ENCODE measurements around the gene NOXA1. TPM values are rescaled to one million over a fixed set of nuclear protein-coding genes. Genes with fewer than 3 reads are reported as not detected.

The NOXA1 gene
- total and polyA plus RNA-seq, 2 of the 8 experiments (the other 6 are each of a cell fraction or from before 2014, with no cell fraction given), result 0.34 to 0.91 TPM

- H3K27ac ChIP-seq (ENCODE audit: low read depth, low read length), result no peak overlapping the region
- no peak overlapping the region for H4K91ac ChIP-seq (replicated peaks; ENCODE audit: insufficient read length, low read length)
- H3K18ac ChIP-seq (ENCODE audit: extremely low read depth, low read length), result no peak overlapping the region
- H3K27me3 ChIP-seq (replicated peaks in 1 of 4; ENCODE audit: control insufficient read depth in 3 of 4, extremely low read depth in 1 of 4, insufficient read depth in 3 of 4, low read length in 3 of 4), result no peaks in the 10 kb centered on the region
- H3K4me2 ChIP-seq (ENCODE audit: insufficient read depth in 1 of 2, low read depth in 2 of 2, low read length in 2 of 2), result no peak overlapping the region
- no peak overlapping the region for H2AFZ ChIP-seq (ENCODE audit: low read length)
- H4K20me1 ChIP-seq (replicated peaks in 1 of 2; ENCODE audit: control insufficient read depth in 1 of 2, insufficient read depth in 2 of 2, low read length in 2 of 2), result peaks cover 0 to 1% of the 10 kb centered on the region in 2 experiments
- FAIRE-seq (no peak), DNase-seq (ENCODE audit: low read depth in 1 of 2, low spot score in 2 of 2) (no peak)
- H3K14ac ChIP-seq (ENCODE audit: insufficient read length), result no peak overlapping the region
- no peaks in the 10 kb centered on the region; a peak in 1 of 7 replicates for H3K4me1 ChIP-seq (replicated peaks in 1 of 4; ENCODE audit: control insufficient read depth in 3 of 4, insufficient read depth in 4 of 4, low read length in 3 of 4)
- H2BK15ac ChIP-seq (ENCODE audit: low read length), result no peak overlapping the region
- H3K9me3 ChIP-seq (ENCODE audit: insufficient read depth in 2 of 2, low read depth in 1 of 2, low read length in 1 of 2), result no peaks in the 10 kb centered on the region
- H4K5ac ChIP-seq (ENCODE audit: insufficient read length, low read depth, low read length), result no peak overlapping the region
- H2BK12ac ChIP-seq (ENCODE audit: low read depth, low read length), result no peak overlapping the region
- H3K79me2 ChIP-seq (ENCODE audit: control insufficient read depth in 1 of 2, insufficient read depth in 2 of 2, low read length in 2 of 2), result no peaks in the 10 kb centered on the region
- H3K23ac ChIP-seq (ENCODE audit: insufficient read length), result no peak overlapping the region
- H3K4ac ChIP-seq (replicated peaks; ENCODE audit: insufficient read length, low read depth, low read length), result no peak overlapping the region
- H2BK120ac ChIP-seq (replicated peaks; ENCODE audit: low read depth, low read length), result no peak overlapping the region
- no peaks in the 10 kb centered on the region for H3K36me3 ChIP-seq (ENCODE audit: control insufficient read depth in 2 of 4, insufficient read depth in 4 of 4, low read length in 3 of 4)
- no peaks in the 10 kb centered on the region for H3K23me2 ChIP-seq (ENCODE audit: low read depth, low read length)
- no peak overlapping the region for H2BK20ac ChIP-seq (ENCODE audit: low read length)
- no peak overlapping the region for H2AK5ac ChIP-seq (ENCODE audit: low read depth, low read length)
- H3K9ac ChIP-seq (replicated peaks in 1 of 4; ENCODE audit: extremely low read depth in 1 of 4, low read depth in 3 of 4, low read length in 3 of 4), result no peak overlapping the region
- WGBS, 2 experiments (ENCODE audit: extremely low coverage in 1 of 2, insufficient coverage in 1 of 2, insufficient read length in 1 of 2, insufficient replicate concordance in 2 of 2, low coverage in 1 of 2, low lambda C conversion rate in 2 of 2, missing lambda C conversion rate in 1 of 2), result 91% methylated on average over 25 of the region's 39 CpGs; no CpG with 5 or more reads in 1 of the 2 experiments
- no peak overlapping the region for H2BK5ac ChIP-seq (ENCODE audit: low read depth, low read length)
- no peak overlapping the region for H3K4me3 ChIP-seq (ENCODE audit: extremely low read depth in 1 of 4, insufficient read depth in 2 of 4, low read depth in 3 of 4, low read length in 4 of 4)
- POLR2A ChIA-PET (ENCODE audit: partially characterized antibody), result no interaction called here
- no peak overlapping the region for H3K56ac ChIP-seq (replicated peaks; ENCODE audit: insufficient read length, low read depth, low read length)
- CTCF ChIA-PET (ENCODE audit: partially characterized antibody), result interaction anchor here (0.8 to 2.1 kb wide), 4 partner anchors 9 to 66 kb away, joined by 3 to 9 read pairs (median 5); partner anchors contain the start of genes EXD3 and NOXA1
- H3K79me1 ChIP-seq (ENCODE audit: low read depth, low read length), result no peaks in the 10 kb centered on the region
- no peak overlapping the region for H4K8ac ChIP-seq (ENCODE audit: extremely low read depth, insufficient read depth, low read length)
- TF ChIP-seq CHD2 (IDR thresholded peaks at IDR 0.05; ENCODE audit: low read length) (no peak), BACH1 (IDR thresholded peaks at IDR 0.05; ENCODE audit: low read length) (no peak), KDM5A (IDR thresholded peaks at IDR 0.05; ENCODE audit: low read length) (no peak), SUZ12 (IDR thresholded peaks at IDR 0.05; ENCODE audit: low read length) (no peak), SP2 (IDR thresholded peaks at IDR 0.05; ENCODE audit: low read length) (no peak), RAD21 (IDR thresholded peaks at IDR 0.05 in 1 of 2, conservative IDR thresholded peaks at IDR 0.05 in 1 of 2; ENCODE audit: low read depth in 2 of 2, low read length in 2 of 2) (no peak), SRF (IDR thresholded peaks at IDR 0.05; ENCODE audit: low read depth, low read length) (no peak), SIX5 (IDR thresholded peaks at IDR 0.05; ENCODE audit: low read depth, low read length) (no peak), SP4 (IDR thresholded peaks at IDR 0.05; ENCODE audit: low read length) (no peak), TEAD4 (IDR thresholded peaks at IDR 0.05; ENCODE audit: low read depth, low read length) (no peak), EGR1 (IDR thresholded peaks at IDR 0.05; ENCODE audit: borderline replicate concordance, low read depth, low read length) (no peak)
- TF ChIP-seq, protein P1, sequence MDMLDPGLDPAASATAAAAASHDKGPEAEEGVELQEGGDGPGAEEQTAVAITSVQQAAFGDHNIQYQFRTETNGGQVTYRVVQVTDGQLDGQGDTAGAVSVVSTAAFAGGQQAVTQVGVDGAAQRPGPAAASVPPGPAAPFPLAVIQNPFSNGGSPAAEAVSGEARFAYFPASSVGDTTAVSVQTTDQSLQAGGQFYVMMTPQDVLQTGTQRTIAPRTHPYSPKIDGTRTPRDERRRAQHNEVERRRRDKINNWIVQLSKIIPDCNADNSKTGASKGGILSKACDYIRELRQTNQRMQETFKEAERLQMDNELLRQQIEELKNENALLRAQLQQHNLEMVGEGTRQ (IDR thresholded peaks at IDR 0.05; ENCODE audit: low read length), result no peak
These were observed 39.1 kb upstream of the NOXA1 start for GRCh38 chr9:137383784-137384756.
